Measurements from ENCODE around the gene OCSTAMP. TPM values are rescaled to one million over a fixed set of nuclear protein-coding genes. Genes with fewer than 3 reads are reported as not detected.

OCSTAMP gene
- total RNA-seq, 2 donors from 2014 or later: not detected

- H3K27me3 ChIP-seq: no peaks in the 10 kb centered on the region
Observed at GRCh38 chr20:46583411-46584214, 33.2 kb upstream of the OCSTAMP start.

GRCh38 chr20:46582648-46583047 is 32.2 kb upstream of the OCSTAMP start:
- H3K9ac ChIP-seq (ENCODE audit: low read depth in 2 of 2, low read length in 2 of 2): no peak overlapping the region
- no peaks in the 10 kb centered on the region for H3K36me3 ChIP-seq
- H3K27me3 ChIP-seq: no peaks in the 10 kb centered on the region
- H3K27ac ChIP-seq: no peak overlapping the region
- no peaks in the 10 kb centered on the region for H3K4me1 ChIP-seq
- no peak for DNase-seq
- no peak for TF ChIP-seq CTCF (IDR thresholded peaks at IDR 0.05)
- H3K4me3 ChIP-seq: no peak overlapping the region
- H3K9me3 ChIP-seq: no peaks in the 10 kb centered on the region
- intact Hi-C loops (cut with DNase I): no loop called here

More at GRCh38 chr20:46583411-46584214, 33.2 kb upstream of the OCSTAMP start:
- no peak overlapping the region for H3K27ac ChIP-seq
- no peak for DNase-seq
- intact Hi-C loops (cut with DNase I): no loop called here
- H3K9ac ChIP-seq (ENCODE audit: low read depth in 2 of 2, low read length in 2 of 2): no peak overlapping the region
- no peaks in the 10 kb centered on the region for H3K9me3 ChIP-seq
- no peaks in the 10 kb centered on the region for H3K4me1 ChIP-seq
- H3K36me3 ChIP-seq: no peaks in the 10 kb centered on the region
- TF ChIP-seq CTCF (IDR thresholded peaks at IDR 0.05): no peak
- no peak overlapping the region for H3K4me3 ChIP-seq

GRCh38 chr20:46581391-46581790 is 30.9 kb upstream of the OCSTAMP start:
- no peak for DNase-seq
- H3K27ac ChIP-seq: no peak overlapping the region
- no peak for TF ChIP-seq CTCF (IDR thresholded peaks at IDR 0.05)
- no peaks in the 10 kb centered on the region for H3K4me1 ChIP-seq
- no peaks in the 10 kb centered on the region for H3K9me3 ChIP-seq
- no peaks in the 10 kb centered on the region for H3K36me3 ChIP-seq
- no peak overlapping the region for H3K4me3 ChIP-seq
- intact Hi-C loops (cut with DNase I): no loop called here
- no peak overlapping the region for H3K9ac ChIP-seq (ENCODE audit: low read depth in 2 of 2, low read length in 2 of 2)
- H3K27me3 ChIP-seq: no peaks in the 10 kb centered on the region

- Histone ChIP-seq H3K9ac (ENCODE audit: low read depth in 2 of 2, low read length in 2 of 2) (no peak overlapping the region), H3K4me3 (no peak overlapping the region), H3K27me3 (no peaks in the 10 kb centered on the region), H3K9me3 (no peaks in the 10 kb centered on the region), H3K36me3 (no peaks in the 10 kb centered on the region), H3K27ac (no peak overlapping the region), H3K4me1 (no peaks in the 10 kb centered on the region)
- TF ChIP-seq CTCF (IDR thresholded peaks at IDR 0.05): no peak
- intact Hi-C loops (cut with DNase I): no loop called here
- DNase-seq: no peak
Observed at GRCh38 chr20:46580613-46581205, 30.3 kb upstream of the OCSTAMP start.

- no peak for TF ChIP-seq CTCF (IDR thresholded peaks at IDR 0.05)
- Histone ChIP-seq H3K36me3 (no peaks in the 10 kb centered on the region), H3K4me3 (no peak overlapping the region), H3K9me3 (no peaks in the 10 kb centered on the region), H3K27ac (no peak overlapping the region), H3K27me3 (no peaks in the 10 kb centered on the region), H3K9ac (ENCODE audit: low read depth in 2 of 2, low read length in 2 of 2) (no peak overlapping the region), H3K4me1 (no peaks in the 10 kb centered on the region)
- no peak for DNase-seq
- intact Hi-C loops (cut with DNase I): no loop called here
Observed at GRCh38 chr20:46578745-46579144, 28.3 kb upstream of the OCSTAMP start.
